H1 (cell line): ENCODE results near the gene MAGI2. TPM values are rescaled to one million over a fixed set of nuclear protein-coding genes. Genes with fewer than 3 reads are reported as not detected.

Experiments used
- CHD1 ChIP-seq: IDR thresholded peaks from 2 replicates; pipeline ENCODE4 v1.6.1; 2012; ENCODE audit warnings: low read depth, low read length, improper control_type of control experiment
- GABPA ChIP-seq: IDR thresholded peaks from 2 replicates; pipeline ENCODE4 v1.6.1; 2011; ENCODE audit warnings: mild to moderate bottlenecking, low read length, moderate library complexity, borderline replicate concordance; ENCODE audit not compliant: insufficient read depth
- POLR2A ChIP-seq, 2 experiments: IDR thresholded peaks; 1 replicate in 1 of 2; 2 replicates in 1 of 2; pipeline ENCODE4 v1.6.1; 2011; ENCODE audit warnings: low read depth in 2 of 2, low read length in 2 of 2, mild to moderate bottlenecking in 2 of 2; ENCODE audit errors: control extremely low read depth in 1 of 2
- polyA plus RNA-seq, 7 experiments: library from polyadenylated mRNA; depleted of rRNA in 3 of 7; stranded (reverse) in 5 of 7; unstranded in 2 of 7; fragments of >200 nt in 5 of 7; fragments of 200-250 nt in 2 of 7; gene quantifications; 1 replicate in 5 of 7; 2 replicates in 1 of 7; 4 replicates in 1 of 7; pipeline versions ENCODE4 v1.2.1 to v1.2.3, GENCODE V29; 2011 to 2013; ENCODE audit warnings: missing spikeins in 2 of 7, mixed read lengths in 2 of 7
- total RNA-seq: library from RNA; stranded (reverse); fragmentation: NEBNext Ultra II Directional; extraction: Animal tissue kit (Norgen Biotek cat#: 25700); gene quantifications from 2 replicates; pipeline ENCODE4 v1.2.1, GENCODE V29; 2021
- TF ChIP-seq, protein P1 (sequence below): fragments of 300-600 bp; sonication (generic); IDR thresholded peaks from 2 replicates; pipeline ENCODE4 v1.7.1; 2012; ENCODE audit warnings: low read length, moderate library complexity, mild to moderate bottlenecking, inconsistent platforms; ENCODE audit not compliant: insufficient replicate concordance

MAGI2 gene
- total and polyA plus RNA-seq, 2 of the 8 experiments (the other 6 are each of a cell fraction or from before 2014, with no cell fraction given), result 6.0 to 27.3 TPM

DNA sequence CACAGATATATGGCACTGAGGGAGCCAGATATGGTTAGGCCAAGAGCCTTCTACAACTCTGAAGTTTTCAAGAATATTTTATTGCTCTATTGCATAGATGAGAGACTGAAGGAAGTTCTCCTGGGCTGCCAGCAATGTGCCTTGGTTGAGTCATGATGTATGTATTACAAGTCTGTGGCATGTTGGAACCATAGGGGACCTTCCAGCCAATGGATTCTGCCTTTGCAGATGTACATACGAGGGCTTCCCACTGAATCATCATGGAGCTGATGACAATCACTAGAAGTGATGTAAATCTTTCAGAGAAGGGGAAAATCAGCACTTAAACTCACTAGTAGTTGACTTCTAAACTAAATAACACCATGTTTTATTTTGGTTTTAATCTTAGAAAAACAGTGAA is 1235.4 kb downstream of the MAGI2 start (continued):
- TF ChIP-seq, protein P1, sequence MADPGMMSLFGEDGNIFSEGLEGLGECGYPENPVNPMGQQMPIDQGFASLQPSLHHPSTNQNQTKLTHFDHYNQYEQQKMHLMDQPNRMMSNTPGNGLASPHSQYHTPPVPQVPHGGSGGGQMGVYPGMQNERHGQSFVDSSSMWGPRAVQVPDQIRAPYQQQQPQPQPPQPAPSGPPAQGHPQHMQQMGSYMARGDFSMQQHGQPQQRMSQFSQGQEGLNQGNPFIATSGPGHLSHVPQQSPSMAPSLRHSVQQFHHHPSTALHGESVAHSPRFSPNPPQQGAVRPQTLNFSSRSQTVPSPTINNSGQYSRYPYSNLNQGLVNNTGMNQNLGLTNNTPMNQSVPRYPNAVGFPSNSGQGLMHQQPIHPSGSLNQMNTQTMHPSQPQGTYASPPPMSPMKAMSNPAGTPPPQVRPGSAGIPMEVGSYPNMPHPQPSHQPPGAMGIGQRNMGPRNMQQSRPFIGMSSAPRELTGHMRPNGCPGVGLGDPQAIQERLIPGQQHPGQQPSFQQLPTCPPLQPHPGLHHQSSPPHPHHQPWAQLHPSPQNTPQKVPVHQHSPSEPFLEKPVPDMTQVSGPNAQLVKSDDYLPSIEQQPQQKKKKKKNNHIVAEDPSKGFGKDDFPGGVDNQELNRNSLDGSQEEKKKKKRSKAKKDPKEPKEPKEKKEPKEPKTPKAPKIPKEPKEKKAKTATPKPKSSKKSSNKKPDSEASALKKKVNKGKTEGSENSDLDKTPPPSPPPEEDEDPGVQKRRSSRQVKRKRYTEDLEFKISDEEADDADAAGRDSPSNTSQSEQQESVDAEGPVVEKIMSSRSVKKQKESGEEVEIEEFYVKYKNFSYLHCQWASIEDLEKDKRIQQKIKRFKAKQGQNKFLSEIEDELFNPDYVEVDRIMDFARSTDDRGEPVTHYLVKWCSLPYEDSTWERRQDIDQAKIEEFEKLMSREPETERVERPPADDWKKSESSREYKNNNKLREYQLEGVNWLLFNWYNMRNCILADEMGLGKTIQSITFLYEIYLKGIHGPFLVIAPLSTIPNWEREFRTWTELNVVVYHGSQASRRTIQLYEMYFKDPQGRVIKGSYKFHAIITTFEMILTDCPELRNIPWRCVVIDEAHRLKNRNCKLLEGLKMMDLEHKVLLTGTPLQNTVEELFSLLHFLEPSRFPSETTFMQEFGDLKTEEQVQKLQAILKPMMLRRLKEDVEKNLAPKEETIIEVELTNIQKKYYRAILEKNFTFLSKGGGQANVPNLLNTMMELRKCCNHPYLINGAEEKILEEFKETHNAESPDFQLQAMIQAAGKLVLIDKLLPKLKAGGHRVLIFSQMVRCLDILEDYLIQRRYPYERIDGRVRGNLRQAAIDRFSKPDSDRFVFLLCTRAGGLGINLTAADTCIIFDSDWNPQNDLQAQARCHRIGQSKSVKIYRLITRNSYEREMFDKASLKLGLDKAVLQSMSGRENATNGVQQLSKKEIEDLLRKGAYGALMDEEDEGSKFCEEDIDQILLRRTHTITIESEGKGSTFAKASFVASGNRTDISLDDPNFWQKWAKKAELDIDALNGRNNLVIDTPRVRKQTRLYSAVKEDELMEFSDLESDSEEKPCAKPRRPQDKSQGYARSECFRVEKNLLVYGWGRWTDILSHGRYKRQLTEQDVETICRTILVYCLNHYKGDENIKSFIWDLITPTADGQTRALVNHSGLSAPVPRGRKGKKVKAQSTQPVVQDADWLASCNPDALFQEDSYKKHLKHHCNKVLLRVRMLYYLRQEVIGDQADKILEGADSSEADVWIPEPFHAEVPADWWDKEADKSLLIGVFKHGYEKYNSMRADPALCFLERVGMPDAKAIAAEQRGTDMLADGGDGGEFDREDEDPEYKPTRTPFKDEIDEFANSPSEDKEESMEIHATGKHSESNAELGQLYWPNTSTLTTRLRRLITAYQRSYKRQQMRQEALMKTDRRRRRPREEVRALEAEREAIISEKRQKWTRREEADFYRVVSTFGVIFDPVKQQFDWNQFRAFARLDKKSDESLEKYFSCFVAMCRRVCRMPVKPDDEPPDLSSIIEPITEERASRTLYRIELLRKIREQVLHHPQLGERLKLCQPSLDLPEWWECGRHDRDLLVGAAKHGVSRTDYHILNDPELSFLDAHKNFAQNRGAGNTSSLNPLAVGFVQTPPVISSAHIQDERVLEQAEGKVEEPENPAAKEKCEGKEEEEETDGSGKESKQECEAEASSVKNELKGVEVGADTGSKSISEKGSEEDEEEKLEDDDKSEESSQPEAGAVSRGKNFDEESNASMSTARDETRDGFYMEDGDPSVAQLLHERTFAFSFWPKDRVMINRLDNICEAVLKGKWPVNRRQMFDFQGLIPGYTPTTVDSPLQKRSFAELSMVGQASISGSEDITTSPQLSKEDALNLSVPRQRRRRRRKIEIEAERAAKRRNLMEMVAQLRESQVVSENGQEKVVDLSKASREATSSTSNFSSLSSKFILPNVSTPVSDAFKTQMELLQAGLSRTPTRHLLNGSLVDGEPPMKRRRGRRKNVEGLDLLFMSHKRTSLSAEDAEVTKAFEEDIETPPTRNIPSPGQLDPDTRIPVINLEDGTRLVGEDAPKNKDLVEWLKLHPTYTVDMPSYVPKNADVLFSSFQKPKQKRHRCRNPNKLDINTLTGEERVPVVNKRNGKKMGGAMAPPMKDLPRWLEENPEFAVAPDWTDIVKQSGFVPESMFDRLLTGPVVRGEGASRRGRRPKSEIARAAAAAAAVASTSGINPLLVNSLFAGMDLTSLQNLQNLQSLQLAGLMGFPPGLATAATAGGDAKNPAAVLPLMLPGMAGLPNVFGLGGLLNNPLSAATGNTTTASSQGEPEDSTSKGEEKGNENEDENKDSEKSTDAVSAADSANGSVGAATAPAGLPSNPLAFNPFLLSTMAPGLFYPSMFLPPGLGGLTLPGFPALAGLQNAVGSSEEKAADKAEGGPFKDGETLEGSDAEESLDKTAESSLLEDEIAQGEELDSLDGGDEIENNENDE, result no peak
- TF ChIP-seq POLR2A (IDR thresholded peaks at IDR 0.05; ENCODE audit: control extremely low read depth in 1 of 2, low read depth in 2 of 2, low read length in 2 of 2) (no peak), GABPA (no peak), CHD1 (no peak)
